ENCODE data around the gene FGD6. TPM values are rescaled to one million over a fixed set of nuclear protein-coding genes. Genes with fewer than 3 reads are reported as not detected.

FGD6 gene
- total RNA-seq, 1 donor from 2014 or later: 13.2 TPM

DNA sequence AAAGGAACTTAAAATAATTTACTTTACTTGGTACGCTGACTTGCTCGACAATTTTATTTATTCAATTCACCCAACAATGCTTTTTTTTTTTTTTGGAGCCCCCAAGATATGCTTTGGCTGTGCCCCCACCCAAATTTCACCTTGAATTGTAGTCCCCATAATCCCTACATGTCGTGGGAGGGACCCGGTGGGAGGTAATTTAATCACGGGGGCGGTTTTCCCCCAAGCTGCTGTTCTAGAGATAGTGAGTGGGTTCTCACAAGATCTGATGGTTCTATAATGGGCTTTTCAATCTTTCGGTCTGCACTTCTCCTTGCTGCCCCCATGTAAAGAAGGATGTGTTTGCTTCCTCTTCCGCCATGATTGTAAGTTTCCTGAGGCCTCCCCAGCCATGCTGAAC lies 10.4 kb downstream of the FGD6 start:
- Histone ChIP-seq H3K4me3 (ENCODE audit: low read depth, low read length) (no peak overlapping the region), H3K36me3 (ENCODE audit: control insufficient read depth, insufficient read depth, low read length) (peaks cover 2% of the 10 kb centered on the region), H3K27me3 (ENCODE audit: control insufficient read depth, insufficient read depth, low read length) (no peaks in the 10 kb centered on the region)
- FAIRE-seq (no peak), DNase-seq (ENCODE audit: low read depth) (no peak)
- TF ChIP-seq, protein P1, sequence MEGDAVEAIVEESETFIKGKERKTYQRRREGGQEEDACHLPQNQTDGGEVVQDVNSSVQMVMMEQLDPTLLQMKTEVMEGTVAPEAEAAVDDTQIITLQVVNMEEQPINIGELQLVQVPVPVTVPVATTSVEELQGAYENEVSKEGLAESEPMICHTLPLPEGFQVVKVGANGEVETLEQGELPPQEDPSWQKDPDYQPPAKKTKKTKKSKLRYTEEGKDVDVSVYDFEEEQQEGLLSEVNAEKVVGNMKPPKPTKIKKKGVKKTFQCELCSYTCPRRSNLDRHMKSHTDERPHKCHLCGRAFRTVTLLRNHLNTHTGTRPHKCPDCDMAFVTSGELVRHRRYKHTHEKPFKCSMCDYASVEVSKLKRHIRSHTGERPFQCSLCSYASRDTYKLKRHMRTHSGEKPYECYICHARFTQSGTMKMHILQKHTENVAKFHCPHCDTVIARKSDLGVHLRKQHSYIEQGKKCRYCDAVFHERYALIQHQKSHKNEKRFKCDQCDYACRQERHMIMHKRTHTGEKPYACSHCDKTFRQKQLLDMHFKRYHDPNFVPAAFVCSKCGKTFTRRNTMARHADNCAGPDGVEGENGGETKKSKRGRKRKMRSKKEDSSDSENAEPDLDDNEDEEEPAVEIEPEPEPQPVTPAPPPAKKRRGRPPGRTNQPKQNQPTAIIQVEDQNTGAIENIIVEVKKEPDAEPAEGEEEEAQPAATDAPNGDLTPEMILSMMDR (IDR thresholded peaks at IDR 0.05; ENCODE audit: insufficient read depth, low read length, severe bottlenecking): no peak

DNA sequence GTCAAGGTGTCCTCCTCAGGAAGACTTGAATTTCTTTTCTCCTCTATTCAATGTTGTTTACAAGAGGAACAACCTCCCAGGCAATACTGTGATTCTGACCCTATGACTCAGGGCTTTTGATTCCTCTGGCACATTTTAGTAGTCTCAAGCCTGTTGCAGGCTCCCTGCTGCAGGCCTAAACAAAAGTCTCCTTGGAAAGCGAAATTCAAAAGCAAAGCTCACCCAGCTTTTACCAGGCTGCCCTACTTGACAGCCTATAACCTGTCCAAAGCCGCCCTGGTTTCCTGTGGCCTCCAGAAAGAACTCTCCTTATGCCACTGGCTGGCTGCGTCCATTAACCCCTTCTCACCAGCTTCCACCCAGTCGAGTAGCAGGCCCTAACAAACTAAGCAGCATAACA lies 11.6 kb downstream of the FGD6 start:
- H3K36me3 ChIP-seq (ENCODE audit: control insufficient read depth, insufficient read depth, low read length): peaks cover 2% of the 10 kb centered on the region
- TF ChIP-seq, protein P1 (IDR thresholded peaks at IDR 0.05; ENCODE audit: insufficient read depth, low read length, severe bottlenecking): no peak
- FAIRE-seq (no peak), DNase-seq (ENCODE audit: low read depth) (peak; percentile 97)
- H3K4me3 ChIP-seq (ENCODE audit: low read depth, low read length): no peak overlapping the region
- no peaks in the 10 kb centered on the region for H3K27me3 ChIP-seq (ENCODE audit: control insufficient read depth, insufficient read depth, low read length)

DNA sequence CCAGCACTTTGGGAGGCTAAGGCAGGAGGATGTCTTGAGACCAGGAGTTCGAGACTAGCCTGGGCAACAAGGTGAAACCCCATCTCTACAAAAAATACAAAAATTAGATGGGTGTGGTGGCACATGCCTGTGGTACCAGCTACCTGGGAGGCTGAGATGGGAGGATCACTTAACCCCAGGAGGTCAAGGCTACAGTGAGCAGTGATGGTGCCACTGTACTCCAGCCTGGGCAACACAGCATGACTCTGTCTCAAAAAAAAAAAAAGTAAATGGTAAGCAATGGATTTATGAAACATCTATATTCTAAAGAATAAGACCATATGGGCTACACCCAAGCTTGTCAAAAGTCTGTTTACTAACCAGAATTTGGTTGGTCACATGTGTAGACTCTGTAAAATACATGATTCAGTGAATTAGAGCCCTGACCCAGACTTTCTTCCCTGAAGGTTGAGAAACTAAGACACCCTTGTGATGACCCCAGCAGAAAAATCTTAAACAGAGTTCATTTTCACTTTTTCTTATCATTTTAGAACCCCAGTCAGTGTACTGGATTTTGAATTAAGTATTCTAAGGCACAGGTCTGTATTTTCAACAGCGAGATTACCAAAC lies 12.1 kb downstream of the FGD6 start:
- no peaks in the 10 kb centered on the region for H3K36me3 ChIP-seq (ENCODE audit: control insufficient read depth, insufficient read depth, low read length)
- no peak overlapping the region for H3K4me3 ChIP-seq (ENCODE audit: low read depth, low read length)
- no peak for FAIRE-seq
- TF ChIP-seq, protein P1 (IDR thresholded peaks at IDR 0.05; ENCODE audit: insufficient read depth, low read length, severe bottlenecking): no peak
- DNase-seq (ENCODE audit: low read depth): no peak
- H3K27me3 ChIP-seq (ENCODE audit: control insufficient read depth, insufficient read depth, low read length): no peaks in the 10 kb centered on the region

DNA sequence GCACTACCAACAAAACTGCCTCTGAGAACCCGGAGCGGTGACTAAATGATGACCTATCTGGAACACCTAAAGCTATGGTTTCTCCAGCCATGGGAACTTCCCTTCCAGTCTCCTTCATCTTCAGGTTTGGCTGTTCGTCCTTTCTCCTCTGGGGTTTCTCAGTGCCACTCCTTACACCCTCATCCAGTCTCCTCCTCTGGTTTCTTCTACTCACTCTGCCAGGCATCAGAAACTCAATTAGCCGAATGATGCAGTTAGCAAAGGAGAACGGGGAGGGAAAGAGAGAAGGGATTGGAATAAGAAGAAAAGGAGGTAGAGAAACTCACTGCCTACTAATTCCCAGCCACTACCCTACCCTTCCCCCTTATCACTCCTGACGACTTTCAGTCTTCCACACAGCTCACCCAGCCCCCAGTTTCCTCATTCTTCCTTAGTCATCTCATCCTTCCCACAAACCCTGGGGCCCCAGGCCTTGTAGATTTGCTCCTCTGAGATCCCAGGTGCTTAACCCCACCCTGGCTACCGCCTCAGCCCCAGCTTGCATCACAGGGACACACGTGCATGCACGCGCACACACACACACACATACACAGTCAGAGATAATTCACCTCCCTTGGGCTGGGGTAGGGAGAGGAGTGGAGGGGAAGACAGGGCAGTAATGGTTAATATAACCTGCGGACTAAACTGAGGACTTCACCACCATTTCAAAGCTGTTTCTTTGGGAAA lies 13.0 kb downstream of the FGD6 start:
- Histone ChIP-seq H3K4me3 (ENCODE audit: low read depth, low read length) (peak overlapping the region; percentile 19), H3K27me3 (ENCODE audit: control insufficient read depth, insufficient read depth, low read length) (no peaks in the 10 kb centered on the region), H3K36me3 (ENCODE audit: control insufficient read depth, insufficient read depth, low read length) (no peaks in the 10 kb centered on the region)
- DNase-seq (ENCODE audit: low read depth) (peak; percentile 99), FAIRE-seq (peak; percentile 58)
- TF ChIP-seq, protein P1 (IDR thresholded peaks at IDR 0.05; ENCODE audit: insufficient read depth, low read length, severe bottlenecking): no peak

DNA sequence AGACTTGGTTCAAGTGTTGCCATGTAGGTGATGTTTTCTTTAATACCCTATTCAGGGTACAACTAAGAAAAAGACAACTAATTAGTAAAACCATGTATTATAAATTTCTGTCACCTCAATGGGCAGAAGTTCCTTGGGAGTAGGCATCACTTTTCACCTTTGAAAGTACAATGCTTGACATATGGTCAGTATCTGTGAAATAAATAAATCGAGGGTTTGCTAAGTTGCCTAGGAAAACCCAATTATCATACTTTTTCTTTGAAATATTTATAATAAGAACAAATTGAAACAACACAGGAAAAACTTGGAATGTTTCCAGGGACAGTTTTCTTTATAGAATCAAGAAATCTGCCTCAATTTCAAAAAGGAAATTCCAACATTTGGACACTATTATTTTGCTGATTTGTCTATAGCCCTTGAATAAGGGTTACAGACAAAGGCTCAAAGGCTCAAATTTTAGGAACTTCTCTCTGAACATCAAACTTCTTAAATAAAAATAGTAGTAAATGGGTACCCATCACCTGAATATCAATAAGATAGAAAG lies 13.7 kb downstream of the FGD6 start:
- peak overlapping the region; percentile 19 for H3K4me3 ChIP-seq (ENCODE audit: low read depth, low read length)
- TF ChIP-seq, protein P1 (IDR thresholded peaks at IDR 0.05; ENCODE audit: insufficient read depth, low read length, severe bottlenecking): no peak
- FAIRE-seq (no peak), DNase-seq (ENCODE audit: low read depth) (no peak)
- no peaks in the 10 kb centered on the region for H3K36me3 ChIP-seq (ENCODE audit: control insufficient read depth, insufficient read depth, low read length)
- H3K27me3 ChIP-seq (ENCODE audit: control insufficient read depth, insufficient read depth, low read length): no peaks in the 10 kb centered on the region
